ENCODE data around the gene DPYD.

Gene DPYD

GRCh38 chr1:97417661-97418060 lies 503.2 kb downstream of the DPYD start:
- Histone ChIP-seq H3K4me3 (replicated peaks; ENCODE audit: low read depth, low read length) (no peak overlapping the region), H3K36me3 (ENCODE audit: control insufficient read depth, insufficient read depth, low read length) (no peaks in the 10 kb centered on the region), H3K27me3 (replicated peaks; ENCODE audit: control insufficient read depth, insufficient read depth, low read length) (no peaks in the 10 kb centered on the region)
- no peak for TF ChIP-seq CTCF (IDR thresholded peaks at IDR 0.05; ENCODE audit: insufficient read depth, low read length, poor library complexity, severe bottlenecking)
- no peak for DNase-seq (ENCODE audit: extremely low read depth, insufficient read length)

DNA sequence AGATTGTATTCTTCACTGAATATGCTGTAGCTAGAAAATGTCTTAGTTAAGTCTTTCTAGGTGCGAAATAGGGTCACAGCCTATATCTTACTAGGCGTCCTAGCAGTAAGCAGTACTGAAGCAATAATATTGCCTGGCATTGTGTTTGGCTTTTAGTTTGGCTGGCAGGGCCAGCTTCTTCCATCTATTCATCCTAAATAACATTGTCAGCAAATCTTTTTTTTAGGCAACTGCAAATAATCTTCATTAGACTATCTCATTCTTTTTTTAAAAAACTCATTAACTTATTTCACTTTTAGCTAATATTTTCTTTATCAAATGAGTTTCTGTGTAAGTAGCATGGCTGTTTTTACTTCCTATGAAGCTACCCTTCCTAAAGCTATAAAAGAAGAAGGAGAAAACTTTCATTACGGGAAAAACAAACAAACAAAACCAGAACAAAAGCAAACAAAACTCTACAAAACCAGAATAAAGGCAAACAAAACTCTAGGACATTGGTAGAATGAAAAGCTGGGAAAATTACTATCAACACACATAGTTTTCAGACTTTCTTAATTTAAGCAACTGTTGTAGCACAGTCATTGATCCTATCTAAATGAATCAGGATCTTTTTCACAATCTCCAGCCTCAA lies 506.0 kb downstream of the DPYD start:
- Histone ChIP-seq H3K27me3 (replicated peaks; ENCODE audit: control insufficient read depth, insufficient read depth, low read length) (no peaks in the 10 kb centered on the region), H3K4me3 (replicated peaks; ENCODE audit: low read depth, low read length) (no peak overlapping the region), H3K36me3 (ENCODE audit: control insufficient read depth, insufficient read depth, low read length) (no peaks in the 10 kb centered on the region)
- DNase-seq (ENCODE audit: extremely low read depth, insufficient read length) = no peak
- no peak for TF ChIP-seq CTCF (IDR thresholded peaks at IDR 0.05; ENCODE audit: insufficient read depth, low read length, poor library complexity, severe bottlenecking)

GRCh38 chr1:97412737-97413136 lies 508.1 kb downstream of the DPYD start:
- DNase-seq (ENCODE audit: extremely low read depth, insufficient read length) = no peak
- H3K4me3 ChIP-seq (replicated peaks; ENCODE audit: low read depth, low read length) = no peak overlapping the region
- no peak for TF ChIP-seq CTCF (IDR thresholded peaks at IDR 0.05; ENCODE audit: insufficient read depth, low read length, poor library complexity, severe bottlenecking)
- no peaks in the 10 kb centered on the region for H3K36me3 ChIP-seq (ENCODE audit: control insufficient read depth, insufficient read depth, low read length)
- no peaks in the 10 kb centered on the region for H3K27me3 ChIP-seq (replicated peaks; ENCODE audit: control insufficient read depth, insufficient read depth, low read length)

- H3K4me3 ChIP-seq (replicated peaks; ENCODE audit: low read depth, low read length) = no peak overlapping the region
- no peak for DNase-seq (ENCODE audit: extremely low read depth, insufficient read length)
- no peaks in the 10 kb centered on the region for H3K36me3 ChIP-seq (ENCODE audit: control insufficient read depth, insufficient read depth, low read length)
- TF ChIP-seq CTCF (IDR thresholded peaks at IDR 0.05; ENCODE audit: insufficient read depth, low read length, poor library complexity, severe bottlenecking) = no peak
- H3K27me3 ChIP-seq (replicated peaks; ENCODE audit: control insufficient read depth, insufficient read depth, low read length) = no peaks in the 10 kb centered on the region
Measured at GRCh38 chr1:97412166-97412565, 508.7 kb downstream of the DPYD start.

GRCh38 chr1:97396463-97396862 lies 524.4 kb downstream of the DPYD start:
- no peaks in the 10 kb centered on the region for H3K27me3 ChIP-seq (replicated peaks; ENCODE audit: control insufficient read depth, insufficient read depth, low read length)
- no peak for DNase-seq (ENCODE audit: extremely low read depth, insufficient read length)

More at GRCh38 chr1:97396463-97396862, 524.4 kb downstream of the DPYD start:
- Histone ChIP-seq H3K4me3 (replicated peaks; ENCODE audit: low read depth, low read length) (no peak overlapping the region), H3K36me3 (ENCODE audit: control insufficient read depth, insufficient read depth, low read length) (no peaks in the 10 kb centered on the region)
- no peak for TF ChIP-seq CTCF (IDR thresholded peaks at IDR 0.05; ENCODE audit: insufficient read depth, low read length, poor library complexity, severe bottlenecking)
